Choroid plexus epithelial cell (primary cell): ENCODE data around the gene PRR32.
"Not testable (repeated sequence)": the region's sequence is repeated elsewhere in the genome, so short reads cannot be mapped to it uniquely, and the experiment has no call there.

Source experiments
- DNase-seq: peaks from one replicate; pipeline ENCODE4 v3.0.0-alpha.2; 2010; ENCODE audit warnings: low read depth
- H3K4me3 ChIP-seq: 2 replicates; pipeline ENCODE4 v1.5.1; 2011; ENCODE audit warnings: low read depth, mild to moderate bottlenecking, control low read depth, low read length, moderate library complexity
- TF ChIP-seq, protein P1 (sequence below): conservative IDR thresholded peaks from 2 replicates; pipeline ENCODE4 v1.5.1; 2011; ENCODE audit warnings: low read depth, mild to moderate bottlenecking, control low read depth, inconsistent platforms, low read length, moderate library complexity

PRR32 gene, protein sequence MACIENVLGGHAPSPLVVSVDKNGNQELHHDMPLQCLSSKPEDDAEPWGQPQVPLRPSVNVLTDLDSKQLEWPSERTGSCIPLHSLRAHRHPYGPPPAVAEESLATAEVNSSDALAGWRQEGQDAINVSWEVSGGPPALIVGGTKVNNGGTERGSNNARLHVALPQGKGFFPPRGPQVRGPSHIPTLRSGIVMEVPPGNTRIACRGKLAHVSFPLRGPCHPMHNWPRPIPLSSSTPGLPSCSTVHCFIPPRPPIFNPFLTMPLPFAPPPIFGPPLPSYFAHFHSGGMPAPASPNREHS

DNA sequence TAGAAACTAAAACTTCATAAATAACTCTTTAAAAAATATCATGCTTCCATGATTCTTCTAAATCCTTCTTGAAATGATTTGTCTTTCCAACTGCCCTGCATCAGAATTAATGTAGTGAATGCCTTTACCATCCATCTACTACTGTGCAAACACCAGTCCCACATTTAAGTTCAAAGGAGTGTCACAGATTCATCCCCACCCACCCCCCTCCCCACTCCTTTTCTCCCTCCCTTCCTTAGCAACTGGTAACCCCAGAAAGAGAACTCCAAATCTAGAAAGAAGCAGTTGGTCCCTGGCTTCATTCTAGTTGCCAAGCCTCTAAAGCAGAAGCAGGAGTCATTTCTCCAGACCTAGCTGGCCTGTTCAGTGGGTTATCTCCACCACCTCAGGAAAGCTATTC, at the start of gene PRR32:
PRR32 (plus strand) TSS at position 301 of the 400 bp plus-strand sequence. CDS start 115 bp downstream, outside the sequence.
- DNase-seq = no peak
- TF ChIP-seq, protein P1, sequence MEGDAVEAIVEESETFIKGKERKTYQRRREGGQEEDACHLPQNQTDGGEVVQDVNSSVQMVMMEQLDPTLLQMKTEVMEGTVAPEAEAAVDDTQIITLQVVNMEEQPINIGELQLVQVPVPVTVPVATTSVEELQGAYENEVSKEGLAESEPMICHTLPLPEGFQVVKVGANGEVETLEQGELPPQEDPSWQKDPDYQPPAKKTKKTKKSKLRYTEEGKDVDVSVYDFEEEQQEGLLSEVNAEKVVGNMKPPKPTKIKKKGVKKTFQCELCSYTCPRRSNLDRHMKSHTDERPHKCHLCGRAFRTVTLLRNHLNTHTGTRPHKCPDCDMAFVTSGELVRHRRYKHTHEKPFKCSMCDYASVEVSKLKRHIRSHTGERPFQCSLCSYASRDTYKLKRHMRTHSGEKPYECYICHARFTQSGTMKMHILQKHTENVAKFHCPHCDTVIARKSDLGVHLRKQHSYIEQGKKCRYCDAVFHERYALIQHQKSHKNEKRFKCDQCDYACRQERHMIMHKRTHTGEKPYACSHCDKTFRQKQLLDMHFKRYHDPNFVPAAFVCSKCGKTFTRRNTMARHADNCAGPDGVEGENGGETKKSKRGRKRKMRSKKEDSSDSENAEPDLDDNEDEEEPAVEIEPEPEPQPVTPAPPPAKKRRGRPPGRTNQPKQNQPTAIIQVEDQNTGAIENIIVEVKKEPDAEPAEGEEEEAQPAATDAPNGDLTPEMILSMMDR = no peak
- H3K4me3 ChIP-seq = no peak within 1 kb of the TSS

- H3K4me3 ChIP-seq = no peak overlapping the region
- DNase-seq = no peak
- TF ChIP-seq, protein P1 = peak; percentile 11
Observed at GRCh38 chrX:126770179-126770578, 49.4 kb upstream of the PRR32 start.

DNA sequence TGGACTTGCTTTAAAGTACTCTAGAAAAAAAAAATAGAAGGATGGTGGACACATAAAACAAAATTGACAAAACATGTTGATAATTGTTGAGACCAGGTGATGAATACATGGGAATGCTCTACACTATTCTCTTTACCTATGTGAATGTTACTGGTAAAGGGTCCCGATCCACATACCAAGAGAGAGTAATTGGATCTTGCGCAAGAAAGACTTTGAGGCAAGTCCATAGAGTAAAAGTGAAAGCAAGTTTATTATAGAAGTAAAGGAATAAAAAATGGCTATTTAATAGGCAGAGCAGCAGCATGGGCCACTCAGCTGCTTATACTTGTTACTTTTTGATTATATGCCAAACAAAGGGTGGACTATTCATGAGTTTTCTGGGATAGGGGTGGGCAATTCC, 34.0 kb upstream of the PRR32 start:
- no peak overlapping the region for H3K4me3 ChIP-seq
- no peak for DNase-seq
- TF ChIP-seq, protein P1 = no peak

- no peak for DNase-seq
- no peak overlapping the region for H3K4me3 ChIP-seq
- TF ChIP-seq, protein P1 = no peak
Observed at GRCh38 chrX:126799059-126799458, 20.5 kb upstream of the PRR32 start.

DNA sequence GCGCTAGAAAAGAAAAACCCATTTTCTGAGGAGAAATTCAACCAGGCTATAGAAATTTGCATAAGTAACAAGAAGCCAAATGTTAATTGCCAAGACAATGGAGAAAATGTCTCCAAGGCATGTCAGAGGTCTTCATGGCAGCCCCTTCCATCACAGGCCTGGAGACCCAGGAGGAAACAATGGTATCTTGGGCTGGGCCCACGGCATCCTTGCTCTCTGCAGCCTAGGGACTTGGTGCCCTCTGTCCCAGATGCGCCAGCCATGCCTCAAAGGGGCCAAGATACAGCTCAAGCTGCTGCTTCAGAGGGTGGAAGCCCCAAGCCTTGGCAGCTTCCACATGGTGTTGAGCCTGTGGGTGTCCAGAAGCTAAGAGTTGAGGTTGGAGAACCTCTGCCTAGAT, 12.7 kb upstream of the PRR32 start:
- H3K4me3 ChIP-seq, DNase-seq: not testable (repeated sequence)

DNA sequence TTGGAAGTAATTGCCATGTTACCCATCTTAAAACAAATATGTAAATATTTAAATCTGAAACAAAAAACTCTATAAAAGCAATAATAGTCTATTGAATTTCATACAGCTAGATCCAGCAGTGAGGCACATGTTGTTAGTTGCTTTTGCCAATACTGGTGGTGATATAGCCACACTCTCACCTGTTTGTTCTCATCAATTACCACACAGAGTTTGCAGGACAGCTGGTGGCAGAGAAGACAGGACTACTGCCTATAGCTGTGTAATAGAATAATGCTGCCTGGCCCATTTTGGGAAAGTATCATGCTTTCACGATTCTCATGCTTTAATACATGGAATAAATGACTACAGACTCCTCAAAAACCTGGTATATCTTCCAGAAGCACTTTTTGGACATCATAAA, 3.7 kb upstream of the PRR32 start:
- TF ChIP-seq, protein P1 = no peak
- no peak overlapping the region for H3K4me3 ChIP-seq
- no peak for DNase-seq

DNA sequence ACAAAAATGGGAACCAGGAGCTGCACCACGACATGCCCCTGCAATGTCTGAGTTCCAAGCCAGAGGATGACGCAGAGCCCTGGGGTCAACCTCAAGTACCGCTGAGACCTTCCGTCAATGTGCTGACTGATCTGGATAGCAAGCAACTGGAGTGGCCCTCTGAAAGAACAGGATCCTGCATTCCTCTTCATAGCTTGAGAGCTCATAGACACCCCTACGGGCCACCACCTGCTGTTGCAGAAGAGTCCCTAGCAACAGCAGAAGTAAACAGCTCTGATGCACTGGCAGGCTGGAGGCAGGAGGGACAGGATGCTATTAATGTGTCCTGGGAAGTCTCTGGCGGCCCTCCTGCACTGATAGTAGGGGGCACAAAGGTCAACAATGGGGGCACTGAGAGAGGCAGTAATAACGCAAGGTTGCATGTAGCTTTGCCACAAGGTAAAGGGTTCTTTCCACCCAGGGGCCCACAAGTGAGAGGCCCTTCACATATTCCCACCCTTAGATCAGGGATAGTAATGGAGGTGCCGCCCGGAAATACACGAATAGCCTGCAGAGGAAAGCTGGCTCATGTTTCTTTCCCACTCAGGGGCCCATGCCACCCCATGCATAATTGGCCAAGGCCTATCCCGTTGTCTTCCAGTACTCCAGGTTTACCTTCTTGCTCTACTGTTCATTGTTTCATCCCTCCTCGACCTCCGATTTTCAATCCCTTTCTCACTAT, 1.3 kb downstream of the PRR32 start:
- TF ChIP-seq, protein P1 = no peak
- H3K4me3 ChIP-seq = no peak overlapping the region
- no peak for DNase-seq
